IMR-90 (cell line): ENCODE data around the gene P2RY14. TPM values are rescaled to one million over a fixed set of nuclear protein-coding genes. Genes with fewer than 3 reads are reported as not detected.

ENCODE experiments used
- ATAC-seq: fragments of 200-7000 bp; cut with Tn5 transposase; 2 replicates; pipeline ENCODE4 v1.9.1; 2020; ENCODE audit warnings: low read depth, mild to moderate bottlenecking, moderate library complexity
- BruUV-seq: library from RNA; stranded (reverse); fragments of 400-500 nt; replicated peaks from 2 replicates; lab custom pipeline; 2021; lab: Mats Ljungman, UMichigan
- CTCF ChIA-PET: fragments of 300-600 bp; formaldehyde crosslinking; extraction: SDS; loops from one replicate; lab custom pipeline; 2021; ENCODE audit warnings: antibody characterized with exemption; lab: Yijun Ruan, JAX
- POLR2A ChIA-PET: fragments of 300-600 bp; sonication (Branson Sonifier 250); formaldehyde crosslinking; loops from one replicate; lab custom pipeline; 2022; ENCODE audit warnings: antibody characterized with exemption; ENCODE audit not compliant: unreplicated experiment; lab: Charles Lee
- DNase-seq: peaks from one replicate; pipeline ENCODE4 v3.0.0; 2013
- H2AFZ ChIP-seq: replicated peaks from 2 replicates; pipeline ENCODE3; 2013; ENCODE audit warnings: low read length, mild to moderate bottlenecking; ENCODE audit not compliant: poor library complexity
- H2AK5ac ChIP-seq: 2 replicates; pipeline ENCODE4 v1.6.1; 2013; ENCODE audit warnings: low read depth, low read length, inconsistent platforms
- H2AK9ac ChIP-seq: replicated peaks from 2 replicates; pipeline ENCODE3; 2013; ENCODE audit warnings: mild to moderate bottlenecking, low read depth, low read length, moderate library complexity; ENCODE audit not compliant: poor library complexity
- H2BK120ac ChIP-seq: 2 replicates; pipeline ENCODE4 v1.6.1; 2013; ENCODE audit warnings: low read depth, low read length, inconsistent platforms
- H2BK15ac ChIP-seq: 3 replicates; pipeline ENCODE4 v1.6.1; 2013; ENCODE audit warnings: low read depth, low read length, inconsistent platforms
- H2BK20ac ChIP-seq: 2 replicates; pipeline ENCODE4 v1.6.1; 2013; ENCODE audit warnings: low read depth, mild to moderate bottlenecking, inconsistent platforms, low read length, moderate library complexity
- H2BK5ac ChIP-seq: 2 replicates; pipeline ENCODE4 v1.6.1; 2013; ENCODE audit warnings: mild to moderate bottlenecking, low read depth, low read length, inconsistent platforms; ENCODE audit not compliant: poor library complexity, severe bottlenecking
- H3K14ac ChIP-seq: replicated peaks from 2 replicates; pipeline ENCODE4 v1.6.1; 2013; ENCODE audit warnings: low read depth, low read length, inconsistent platforms
- H3K18ac ChIP-seq: 2 replicates; pipeline ENCODE4 v1.6.1; 2013; ENCODE audit warnings: low read depth, low read length, control low read depth
- H3K23ac ChIP-seq: 2 replicates; pipeline ENCODE4 v1.6.1; 2013; ENCODE audit warnings: low read depth, low read length, inconsistent platforms
- H3K27ac ChIP-seq: 2 replicates; pipeline ENCODE4 v1.5.1; 2013; ENCODE audit warnings: mild to moderate bottlenecking, control low read depth, low read length; ENCODE audit not compliant: insufficient read depth
- H3K27me3 ChIP-seq: 2 replicates; pipeline ENCODE4 v1.6.1; 2013; ENCODE audit warnings: low read length; ENCODE audit not compliant: control insufficient read depth, insufficient read depth
- H3K36me3 ChIP-seq: 2 replicates; pipeline ENCODE4 v1.6.1; 2013; ENCODE audit warnings: low read length, mixed read lengths; ENCODE audit not compliant: control insufficient read depth, insufficient read depth
- H3K4ac ChIP-seq: 2 replicates; pipeline ENCODE4 v1.6.1; 2013; ENCODE audit warnings: low read depth, low read length, inconsistent platforms
- H3K4me1 ChIP-seq: 2 replicates; pipeline ENCODE4 v1.6.1; 2013; ENCODE audit warnings: low read length, mixed read lengths; ENCODE audit not compliant: control insufficient read depth, insufficient read depth
- H3K4me2 ChIP-seq: 2 replicates; pipeline ENCODE4 v1.6.1; 2013; ENCODE audit warnings: low read depth, mild to moderate bottlenecking, control low read depth, low read length, moderate library complexity
- H3K4me3 ChIP-seq: 2 replicates; pipeline ENCODE4 v1.5.1; 2013; ENCODE audit warnings: low read depth, mild to moderate bottlenecking, control low read depth, low read length, moderate library complexity; ENCODE audit not compliant: insufficient read depth
- H3K56ac ChIP-seq: 2 replicates; pipeline ENCODE4 v1.6.1; 2013; ENCODE audit warnings: low read length, inconsistent platforms; ENCODE audit not compliant: insufficient read depth; ENCODE audit errors: extremely low read depth
- H3K79me1 ChIP-seq, 2 experiments: 2 replicates each; pipeline ENCODE4 v1.6.1; 2013; ENCODE audit warnings: low read length in 2 of 2, inconsistent platforms in 1 of 2, low read depth in 1 of 2
- H3K9ac ChIP-seq: 2 replicates; pipeline ENCODE4 v1.6.1; 2013; ENCODE audit warnings: low read depth, low read length, control low read depth
- H3K9me1 ChIP-seq: 2 replicates; pipeline ENCODE4 v1.6.1; 2013; ENCODE audit warnings: low read length, inconsistent platforms; ENCODE audit not compliant: insufficient read depth
- H3K9me3 ChIP-seq: 2 replicates; pipeline ENCODE4 v1.6.1; 2013; ENCODE audit warnings: low read length; ENCODE audit not compliant: control insufficient read depth, insufficient read depth
- H4K20me1 ChIP-seq: 2 replicates; pipeline ENCODE4 v1.6.1; 2013; ENCODE audit warnings: low read length, inconsistent platforms; ENCODE audit not compliant: insufficient read depth
- H4K5ac ChIP-seq: 2 replicates; pipeline ENCODE4 v1.6.1; 2013; ENCODE audit warnings: mild to moderate bottlenecking, low read depth, low read length, control low read depth
- H4K8ac ChIP-seq, 2 experiments: 2 replicates each; pipeline ENCODE4 v1.6.1; 2013; ENCODE audit warnings: low read depth in 2 of 2, low read length in 2 of 2, control low read depth in 1 of 2, inconsistent platforms in 1 of 2
- H4K91ac ChIP-seq: 2 replicates; pipeline ENCODE4 v1.6.1; 2013; ENCODE audit warnings: low read depth, low read length, inconsistent platforms; ENCODE audit not compliant: insufficient read depth
- CEBPB ChIP-seq: IDR thresholded peaks from 2 replicates; pipeline ENCODE4 v1.6.1; 2012; ENCODE audit warnings: low read depth, low read length, improper control_type of control experiment
- CHD1 ChIP-seq: IDR thresholded peaks from 2 replicates; pipeline ENCODE4 v1.6.1; 2012; ENCODE audit warnings: low read depth, low read length, improper control_type of control experiment
- FOS ChIP-seq: fragments of 150-350 bp; IDR thresholded peaks from 2 replicates; pipeline ENCODE4 v1.6.1; 2016; ENCODE audit warnings: low read depth, low read length
- MAFK ChIP-seq: IDR thresholded peaks from 2 replicates; pipeline ENCODE4 v1.6.1; 2012; ENCODE audit warnings: low read depth, low read length, improper control_type of control experiment
- MAZ ChIP-seq: IDR thresholded peaks from 2 replicates; pipeline ENCODE4 v1.6.1; 2012; ENCODE audit warnings: low read depth, mild to moderate bottlenecking, low read length, improper control_type of control experiment, moderate library complexity, borderline replicate concordance
- MXI1 ChIP-seq: IDR thresholded peaks from 2 replicates; pipeline ENCODE4 v1.6.1; 2012; ENCODE audit warnings: low read depth, mild to moderate bottlenecking, low read length, moderate library complexity, borderline replicate concordance
- NFE2L2 ChIP-seq: fragments of 150-350 bp; IDR thresholded peaks from 2 replicates; pipeline ENCODE4 v1.6.1; 2016; ENCODE audit warnings: low read depth, mild to moderate bottlenecking, low read length
- POLR2A ChIP-seq: IDR thresholded peaks from 2 replicates; pipeline ENCODE4 v1.6.1; 2012; ENCODE audit warnings: mild to moderate bottlenecking, low read depth, low read length
- RCOR1 ChIP-seq: IDR thresholded peaks from 2 replicates; pipeline ENCODE4 v1.6.1; 2012; ENCODE audit warnings: mild to moderate bottlenecking, low read length, improper control_type of control experiment; ENCODE audit not compliant: insufficient replicate concordance
- RFX5 ChIP-seq: IDR thresholded peaks from 2 replicates; pipeline ENCODE4 v1.8.0; 2012; ENCODE audit warnings: low read depth, mild to moderate bottlenecking, low read length, moderate library complexity
- SMC3 ChIP-seq: fragments of 150-350 bp; IDR thresholded peaks from 2 replicates; pipeline ENCODE4 v1.6.1; 2016; ENCODE audit warnings: low read depth, mild to moderate bottlenecking, antibody characterized with exemption, low read length, moderate library complexity
- WGBS, 2 experiments: methylation state at CpG; one replicate each; pipeline versions ENCODE4 v1.1.5 to v1.1.7; 2013; ENCODE audit warnings: missing lambda C conversion rate in 2 of 2; ENCODE audit not compliant: insufficient read length in 1 of 2; ENCODE audit errors: extremely low coverage in 2 of 2; 5-methylcytosine and 5-hydroxymethylcytosine counted together
- dilution Hi-C: fragments of 300-500 bp; cut with HindIII; formaldehyde crosslinking; loops from one replicate; pipeline ENCODE4 v1.14.3; 2018; ENCODE audit warnings: low sequenced_read_pairs; ENCODE audit not compliant: unreplicated experiment
- in situ Hi-C: fragments of 300-500 bp; cut with MboI; formaldehyde crosslinking; loops from 3 replicates; pipeline ENCODE4 v1.14.3; 2019; ENCODE audit warnings: low sequenced_read_pairs, inconsistent platforms, mixed read lengths
- intact Hi-C: fragments of 100-400 bp; cut with micrococcal nuclease; formaldehyde crosslinking; loops from 2 replicates; pipeline ENCODE4 v1.10.0; 2022
- polyA plus RNA-seq, 3 experiments: library from polyadenylated mRNA; depleted of rRNA; stranded (reverse); fragments of >200 nt; gene quantifications; 2 replicates each; pipeline ENCODE4 v1.2.3, GENCODE V29; 2012; ENCODE audit warnings: low replicate concordance in 1 of 3
- total RNA-seq: library from RNA; depleted of rRNA; stranded (reverse); fragments of >200 nt; gene quantifications from 2 replicates; pipeline ENCODE4 v1.2.3, GENCODE V29; 2012
- TF ChIP-seq, protein P1 (sequence below): fragments of 150-350 bp; IDR thresholded peaks from 2 replicates; pipeline ENCODE4 v1.6.1; 2017; ENCODE audit warnings: mild to moderate bottlenecking, antibody characterized with exemption, low read length, low read depth

The P2RY14 gene
- total and polyA plus RNA-seq, 2 of the 4 experiments (the other 2 are of a cell fraction): not detected

GRCh38 chr3:151174351-151174750, 104.0 kb downstream of the P2RY14 start (continued):
- no peak for TF ChIP-seq RFX5
- TF ChIP-seq CEBPB: no peak
- TF ChIP-seq, protein P1, sequence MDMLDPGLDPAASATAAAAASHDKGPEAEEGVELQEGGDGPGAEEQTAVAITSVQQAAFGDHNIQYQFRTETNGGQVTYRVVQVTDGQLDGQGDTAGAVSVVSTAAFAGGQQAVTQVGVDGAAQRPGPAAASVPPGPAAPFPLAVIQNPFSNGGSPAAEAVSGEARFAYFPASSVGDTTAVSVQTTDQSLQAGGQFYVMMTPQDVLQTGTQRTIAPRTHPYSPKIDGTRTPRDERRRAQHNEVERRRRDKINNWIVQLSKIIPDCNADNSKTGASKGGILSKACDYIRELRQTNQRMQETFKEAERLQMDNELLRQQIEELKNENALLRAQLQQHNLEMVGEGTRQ: no peak
- TF ChIP-seq CHD1: no peak

- WGBS, 2 experiments: 40% methylated on average over 1 of the region's 5 CpGs; no CpG with 5 or more reads in 1 of the 2 experiments
- H4K5ac ChIP-seq: no peak overlapping the region
- no peak overlapping the region for H3K18ac ChIP-seq
- peak overlapping the region; percentile 31; the same call in 1 of the 2 replicates for H3K23ac ChIP-seq
- no peaks in the 10 kb centered on the region for H3K36me3 ChIP-seq
- H2AK5ac ChIP-seq: no peak overlapping the region
- H3K14ac ChIP-seq: no peak overlapping the region; the same call in 1 of the 2 replicates
- no peaks in the 10 kb centered on the region for H3K9me3 ChIP-seq
- no peak overlapping the region for H3K9ac ChIP-seq
- no peak overlapping the region for H3K27ac ChIP-seq
- no peak overlapping the region for H3K4me2 ChIP-seq
- no peak; the same call in 1 of the 2 replicates for ATAC-seq
- peak overlapping the region; percentile 33 for H2AK9ac ChIP-seq
- no peak overlapping the region for H2BK15ac ChIP-seq
- no peaks in the 10 kb centered on the region for H3K27me3 ChIP-seq
- no peak overlapping the region for H4K91ac ChIP-seq
- no peaks in the 10 kb centered on the region for H4K20me1 ChIP-seq
- H2BK5ac ChIP-seq: no peak overlapping the region
- dilution Hi-C loops (no loop called here), in situ Hi-C loops (no loop called here), intact Hi-C loops (no loop called here)
- H3K56ac ChIP-seq: no peak overlapping the region
- POLR2A ChIA-PET: no interaction called here
- BruUV-seq: no TSS peak
- no peak overlapping the region; the same call in 1 of the 2 replicates for H3K4ac ChIP-seq
- H2AFZ ChIP-seq: peak overlapping the region; percentile 79
- H2BK20ac ChIP-seq: peak overlapping the region; percentile 47; the same call in 1 of the 2 replicates
- DNase-seq: peak; percentile 27
- no peak overlapping the region for H2BK120ac ChIP-seq
- H3K4me1 ChIP-seq: no peaks in the 10 kb centered on the region
- no peaks in the 10 kb centered on the region for H3K9me1 ChIP-seq
- no peak overlapping the region for H3K4me3 ChIP-seq
- CTCF ChIA-PET: interaction anchor here (1.0 to 2.3 kb wide), 2 partner anchors 15 to 111 kb away, joined by 4 to 7 read pairs; no protein-coding TSS in a partner anchor
- peak overlapping the region in 1 of 2 experiments; percentile 54; a peak in 2 of 4 replicates for H4K8ac ChIP-seq
- no peaks in the 10 kb centered on the region for H3K79me1 ChIP-seq
- TF ChIP-seq RFX5 (no peak), NFE2L2 (no peak), RCOR1 (no peak), MAZ (no peak), MAFK (no peak), POLR2A (no peak), CEBPB (no peak), FOS (no peak), CHD1 (no peak), SMC3 (no peak), MXI1 (no peak)
- TF ChIP-seq, protein P1: no peak
Measured at GRCh38 chr3:151171145-151171757, 107.1 kb downstream of the P2RY14 start.
